Duodenal mucosa (tissue), 2 donors: Measurements from ENCODE around the gene PKD2.

Experiments used
- H3K27ac ChIP-seq: one replicate; pipeline ENCODE4 v1.7.0; 2013; ENCODE audit warnings: low read depth, low read length
- H3K27me3 ChIP-seq, 2 donors: one replicate each; pipeline ENCODE4 v1.7.0; 2013; ENCODE audit warnings: low read length in 2 of 2, control low read depth in 1 of 2; ENCODE audit not compliant: insufficient read depth in 2 of 2, control insufficient read depth in 1 of 2
- H3K36me3 ChIP-seq, 2 donors: one replicate each; pipeline ENCODE4 v1.7.0; 2013; ENCODE audit warnings: low read length in 2 of 2, control low read depth in 1 of 2; ENCODE audit not compliant: insufficient read depth in 2 of 2, control insufficient read depth in 1 of 2
- H3K4me1 ChIP-seq, 2 donors: one replicate each; pipeline ENCODE4 v1.7.0; 2013; ENCODE audit warnings: low read length in 2 of 2, control low read depth in 1 of 2; ENCODE audit not compliant: insufficient read depth in 2 of 2, control insufficient read depth in 1 of 2
- H3K4me3 ChIP-seq, 2 donors: one replicate each; pipeline ENCODE4 v1.7.0; 2013; ENCODE audit warnings: low read length in 2 of 2, low read depth in 1 of 2
- H3K9ac ChIP-seq, 2 donors: one replicate each; pipeline ENCODE4 v1.7.0; 2013; ENCODE audit warnings: low read length in 2 of 2, low read depth in 1 of 2
- H3K9me3 ChIP-seq, 2 donors: one replicate each; pipeline ENCODE4 v1.7.0; 2013; ENCODE audit warnings: low read length in 2 of 2, control low read depth in 1 of 2; ENCODE audit not compliant: control insufficient read depth in 1 of 2

The PKD2 gene

GRCh38 chr4:88060431-88060830 lies 53.0 kb downstream of the PKD2 start:
- H3K4me1 ChIP-seq, result peaks cover 22 to 28% of the 10 kb centered on the region in 2 donors
- no peaks in the 10 kb centered on the region for H3K9me3 ChIP-seq
- H3K27ac ChIP-seq, result no peak overlapping the region
- no peak overlapping the region for H3K4me3 ChIP-seq
- no peak overlapping the region for H3K9ac ChIP-seq
- H3K27me3 ChIP-seq, result no peaks in the 10 kb centered on the region
- peaks cover 0 to 7% of the 10 kb centered on the region in 2 donors for H3K36me3 ChIP-seq

DNA sequence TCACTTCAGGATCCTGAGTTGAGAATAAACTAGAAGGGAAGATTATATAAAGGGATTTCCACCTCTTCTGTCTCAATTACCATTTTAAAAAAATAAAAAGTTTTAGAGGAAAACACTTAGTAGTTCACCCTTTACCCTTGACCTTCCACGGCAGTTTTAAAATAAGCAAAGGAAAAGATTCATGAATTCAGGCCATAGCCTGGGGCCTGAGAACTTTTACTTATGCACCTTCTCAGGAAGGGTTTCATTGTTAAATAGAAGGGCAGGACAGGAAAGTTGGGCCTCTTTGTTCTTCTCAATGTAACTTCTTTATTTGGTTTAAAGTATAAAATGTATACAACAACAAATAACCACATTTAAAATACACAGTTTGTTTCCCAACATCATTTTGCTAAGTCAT lies 54.9 kb downstream of the PKD2 start:
- peaks cover 0 to 17% of the 10 kb centered on the region in 2 donors for H3K36me3 ChIP-seq
- H3K27ac ChIP-seq, result no peak overlapping the region
- no peaks in the 10 kb centered on the region for H3K9me3 ChIP-seq
- H3K4me3 ChIP-seq, result no peak overlapping the region
- no peaks in the 10 kb centered on the region for H3K27me3 ChIP-seq
- peaks cover 22 to 28% of the 10 kb centered on the region in 2 donors for H3K4me1 ChIP-seq
- no peak overlapping the region for H3K9ac ChIP-seq

GRCh38 chr4:88062843-88063242 lies 55.4 kb downstream of the PKD2 start:
- Histone ChIP-seq H3K27me3 (no peaks in the 10 kb centered on the region), H3K27ac (no peak overlapping the region), H3K9ac (no peak overlapping the region), H3K4me3 (no peak overlapping the region), H3K36me3 (peaks cover 3 to 22% of the 10 kb centered on the region in 2 donors), H3K9me3 (no peaks in the 10 kb centered on the region), H3K4me1 (peaks cover 22 to 28% of the 10 kb centered on the region in 2 donors)

- H3K4me1 ChIP-seq, result peaks cover 22 to 27% of the 10 kb centered on the region in 2 donors
- H3K4me3 ChIP-seq, result no peak overlapping the region
- no peak overlapping the region for H3K9ac ChIP-seq
- no peak overlapping the region for H3K27ac ChIP-seq
- H3K27me3 ChIP-seq, result no peaks in the 10 kb centered on the region
- H3K9me3 ChIP-seq, result no peaks in the 10 kb centered on the region
- peaks cover 4 to 30% of the 10 kb centered on the region in 2 donors for H3K36me3 ChIP-seq
These were observed 56.3 kb downstream of the PKD2 start for GRCh38 chr4:88063634-88064296.

DNA sequence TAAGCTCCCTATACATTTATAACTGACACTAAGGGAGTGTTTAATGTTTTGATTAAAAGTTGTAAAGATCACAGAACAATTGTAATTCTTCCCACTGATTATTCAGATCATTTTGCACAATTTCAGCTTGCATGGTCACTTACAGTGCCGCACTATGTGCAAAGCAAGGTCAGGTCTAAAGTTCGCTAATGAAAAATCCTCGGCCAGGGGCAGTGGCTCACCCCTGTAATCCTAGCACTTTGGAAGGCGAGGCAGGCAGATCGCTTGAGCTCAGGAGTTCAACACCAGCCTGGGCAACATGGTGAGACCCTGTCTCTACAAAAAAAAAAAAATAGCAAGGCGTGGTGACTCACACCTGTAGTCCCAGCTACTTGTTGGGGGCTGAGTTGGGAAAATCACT lies 57.0 kb downstream of the PKD2 start:
- H3K9ac ChIP-seq, result no peak overlapping the region
- no peak overlapping the region for H3K27ac ChIP-seq
- peaks cover 4 to 30% of the 10 kb centered on the region in 2 donors for H3K36me3 ChIP-seq
- H3K4me3 ChIP-seq, result no peak overlapping the region
- H3K27me3 ChIP-seq, result no peaks in the 10 kb centered on the region
- peaks cover 18 to 21% of the 10 kb centered on the region in 2 donors for H3K4me1 ChIP-seq
- H3K9me3 ChIP-seq, result no peaks in the 10 kb centered on the region

DNA sequence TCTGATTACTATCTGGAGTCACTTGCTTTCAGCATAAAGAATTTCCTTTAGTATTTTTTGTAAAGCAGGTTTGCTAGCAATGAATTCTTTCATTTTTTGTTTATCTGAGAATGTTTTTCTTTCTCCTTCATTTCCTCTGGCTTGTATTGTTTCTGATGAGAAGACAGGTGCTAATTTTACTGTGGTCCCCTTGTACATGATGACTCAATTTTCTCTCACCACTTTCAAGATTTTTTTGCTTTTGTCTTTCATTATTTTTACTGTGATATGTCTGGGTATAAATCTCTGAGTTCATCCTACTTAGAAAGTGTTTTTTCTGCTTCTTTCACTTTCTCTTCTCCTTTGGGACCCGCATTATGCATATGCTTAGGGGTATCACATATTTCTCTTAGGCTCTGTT lies 62.6 kb downstream of the PKD2 start:
- Histone ChIP-seq H3K9me3 (peaks cover 0 to 5% of the 10 kb centered on the region in 2 donors), H3K4me1 (no peaks in the 10 kb centered on the region), H3K27me3 (no peaks in the 10 kb centered on the region), H3K9ac (no peak overlapping the region), H3K4me3 (no peak overlapping the region), H3K36me3 (peaks cover 20 to 59% of the 10 kb centered on the region in 2 donors), H3K27ac (no peak overlapping the region)

- H3K36me3 ChIP-seq, result peaks cover 19 to 42% of the 10 kb centered on the region in 2 donors
These were observed 67.9 kb downstream of the PKD2 start for GRCh38 chr4:88075336-88075735.

GRCh38 chr4:88077911-88078524 lies 70.6 kb downstream of the PKD2 start:
- Histone ChIP-seq H3K4me3 (no peak overlapping the region), H3K36me3 (peaks cover 9 to 18% of the 10 kb centered on the region in 2 donors), H3K4me1 (peaks cover 4 to 9% of the 10 kb centered on the region in 2 donors), H3K9ac (no peak overlapping the region), H3K27me3 (no peaks in the 10 kb centered on the region), H3K27ac (no peak overlapping the region), H3K9me3 (no peaks in the 10 kb centered on the region)

More at GRCh38 chr4:88075336-88075735, 67.9 kb downstream of the PKD2 start:
- H3K27me3 ChIP-seq, result no peaks in the 10 kb centered on the region
- no peak overlapping the region for H3K27ac ChIP-seq
- H3K4me3 ChIP-seq, result no peak overlapping the region
- H3K9ac ChIP-seq, result no peak overlapping the region
- H3K9me3 ChIP-seq, result peaks cover 0 to 5% of the 10 kb centered on the region in 2 donors
- no peaks in the 10 kb centered on the region for H3K4me1 ChIP-seq

DNA sequence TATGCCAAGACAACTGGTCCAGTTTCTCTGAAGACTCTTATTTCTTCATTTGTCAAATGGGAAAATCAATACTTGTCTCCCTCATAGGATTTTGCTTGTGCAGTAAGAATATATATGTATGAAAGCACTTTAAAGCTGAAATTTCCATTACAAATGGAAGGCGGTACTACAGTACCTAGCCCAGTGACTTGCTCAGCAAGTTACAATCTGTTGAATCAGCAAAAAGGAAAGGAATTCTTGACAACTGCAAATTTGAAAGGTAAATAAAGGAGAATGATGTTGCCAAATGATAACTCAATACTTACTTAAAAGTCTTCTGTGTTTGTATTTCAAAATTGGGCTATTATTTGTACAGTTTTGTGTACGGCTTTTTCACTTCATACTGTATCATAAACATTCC lies 71.1 kb downstream of the PKD2 start:
- H3K4me1 ChIP-seq, result peaks cover 4 to 9% of the 10 kb centered on the region in 2 donors
- H3K9ac ChIP-seq, result no peak overlapping the region

GRCh38 chr4:88080626-88081025 lies 73.2 kb downstream of the PKD2 start:
- H3K36me3 ChIP-seq, result peaks cover 0 to 3% of the 10 kb centered on the region in 2 donors
- H3K27ac ChIP-seq, result no peak overlapping the region
- no peaks in the 10 kb centered on the region for H3K27me3 ChIP-seq
- H3K9ac ChIP-seq, result no peak overlapping the region
- H3K4me3 ChIP-seq, result no peak overlapping the region
- H3K4me1 ChIP-seq, result peaks cover 4 to 9% of the 10 kb centered on the region in 2 donors
- H3K9me3 ChIP-seq, result no peaks in the 10 kb centered on the region

More for the DNA sequence above, 71.1 kb downstream of the PKD2 start:
- Histone ChIP-seq H3K9me3 (no peaks in the 10 kb centered on the region), H3K4me3 (no peak overlapping the region), H3K27ac (no peak overlapping the region), H3K27me3 (no peaks in the 10 kb centered on the region), H3K36me3 (peaks cover 9 to 18% of the 10 kb centered on the region in 2 donors)
